Body of pancreas (tissue), 4 donors: ENCODE data around the gene GATAD2A.

Experiments used
- CTCF ChIP-seq, 7 experiments: fragments of 450-650 bp in 4 of 7; fragments of 200-600 bp in 3 of 7; sonication (generic) in 3 of 7; IDR thresholded peaks; one replicate each; pipeline ENCODE4 v1.5.1; 2016 to 2019; ENCODE audit warnings: antibody characterized with exemption in 7 of 7
- POLR2A ChIP-seq, 3 donors: fragments of 450-650 bp; IDR thresholded peaks; one replicate each; pipeline ENCODE4 v1.6.1; 2016; ENCODE audit warnings: antibody characterized with exemption in 3 of 3, mild to moderate bottlenecking in 2 of 3

GRCh38 chr19:19465436-19466070 is 60.1 kb downstream of the GATAD2A start:
- TF ChIP-seq CTCF (IDR thresholded peaks at IDR 0.05): no peak
- no peak for TF ChIP-seq POLR2A (IDR thresholded peaks at IDR 0.05)
